PC-9 (cell line): ENCODE data around the gene DHRS7B. TPM values are rescaled to one million over a fixed set of nuclear protein-coding genes. Genes with fewer than 3 reads are reported as not detected.

Experiments used
- BruUV-seq: library from RNA; stranded (reverse); fragments of 400-500 nt; replicated peaks from 2 replicates; lab custom pipeline; 2021; lab: Mats Ljungman, UMichigan
- CTCF ChIA-PET: fragments of 300-600 bp; sonication (Branson Sonifier 250); formaldehyde crosslinking; loops from one replicate; lab custom pipeline; 2022; ENCODE audit warnings: antibody characterized with exemption; lab: Charles Lee
- POLR2A ChIA-PET: fragments of 300-600 bp; sonication (Branson Sonifier 250); formaldehyde crosslinking; loops from one replicate; lab custom pipeline; 2022; ENCODE audit warnings: antibody characterized with exemption; ENCODE audit not compliant: unreplicated experiment; lab: Charles Lee
- DNase-seq, 2 experiments: peaks; one replicate each; pipeline versions ENCODE4 v3.0.0 to v3.0.0-alpha.2; 2015 to 2022; ENCODE audit warnings: mixed read lengths in 1 of 2
- H2AFZ ChIP-seq: fragments of 200-600 bp; sonication (generic); 2 replicates; pipeline ENCODE4 v1.8.1; 2017; ENCODE audit warnings: antibody characterized with exemption
- H3F3A ChIP-seq: fragments of 200-600 bp; sonication (generic); 2 replicates; pipeline ENCODE4 v1.8.1; 2017; ENCODE audit warnings: antibody characterized with exemption, mild to moderate bottlenecking, low read depth; ENCODE audit not compliant: insufficient read depth
- H3K27ac ChIP-seq: fragments of 200-600 bp; sonication (generic); 2 replicates; pipeline ENCODE4 v1.6.1; 2016; ENCODE audit warnings: mixed run types
- H3K27me3 ChIP-seq: fragments of 200-600 bp; sonication (generic); 2 replicates; pipeline ENCODE4 v1.6.1; 2016; ENCODE audit warnings: low read depth, mixed run types; ENCODE audit not compliant: insufficient read depth
- H3K36me3 ChIP-seq: fragments of 200-600 bp; sonication (generic); 2 replicates; pipeline ENCODE4 v1.6.1; 2016; ENCODE audit warnings: low read depth, mixed run types
- H3K4me1 ChIP-seq: fragments of 200-600 bp; sonication (generic); replicated peaks from 2 replicates; pipeline ENCODE4 v1.6.1; 2016; ENCODE audit warnings: mixed run types; ENCODE audit not compliant: insufficient read depth
- H3K4me2 ChIP-seq: fragments of 200-600 bp; sonication (generic); 2 replicates; pipeline ENCODE4 v1.6.1; 2017; ENCODE audit warnings: mixed run types
- H3K4me3 ChIP-seq: fragments of 200-600 bp; sonication (generic); 2 replicates; pipeline ENCODE4 v1.6.1; 2016; ENCODE audit warnings: mixed run types
- H3K79me2 ChIP-seq: fragments of 200-600 bp; sonication (generic); 2 replicates; pipeline ENCODE4 v1.6.1; 2017; ENCODE audit warnings: low read depth, mixed run types
- H3K9me2 ChIP-seq: fragments of 200-600 bp; sonication (generic); 2 replicates; pipeline ENCODE4 v1.8.1; 2017; ENCODE audit warnings: mild to moderate bottlenecking; ENCODE audit not compliant: insufficient read depth
- H3K9me3 ChIP-seq: fragments of 200-600 bp; sonication (generic); 2 replicates; pipeline ENCODE4 v1.8.1; 2016; ENCODE audit warnings: low read depth; ENCODE audit not compliant: insufficient read depth
- H4K20me1 ChIP-seq: fragments of 200-600 bp; sonication (generic); 2 replicates; pipeline ENCODE4 v1.8.1; 2017; ENCODE audit not compliant: insufficient read depth
- EZH2 ChIP-seq: fragments of 200-600 bp; sonication (generic); IDR thresholded peaks from 2 replicates; pipeline ENCODE4 v1.8.0; 2017; ENCODE audit warnings: antibody characterized with exemption, low read depth
- intact Hi-C: fragments of 100-400 bp; cut with micrococcal nuclease; formaldehyde crosslinking; loops from one replicate; pipeline ENCODE4 v1.10.0; 2022; ENCODE audit not compliant: unreplicated experiment
- total RNA-seq: library from RNA; stranded (reverse); gene quantifications from 2 replicates; pipeline ENCODE4 v1.2.3, GENCODE V29; 2021
- TF ChIP-seq, protein P1 (sequence below): fragments of 200-600 bp; sonication (generic); conservative IDR thresholded peaks from 2 replicates; pipeline ENCODE4 v1.6.1; 2017; ENCODE audit warnings: mixed run types, antibody characterized with exemption, mild to moderate bottlenecking, moderate library complexity

DHRS7B gene
- total RNA-seq, 1 experiment from 2014 or later, result 27.9 TPM

- no peak overlapping the region for H2AFZ ChIP-seq
- no peaks in the 10 kb centered on the region for H3K36me3 ChIP-seq
- H3K27ac ChIP-seq, result no peak overlapping the region
- H3K4me1 ChIP-seq, result no peaks in the 10 kb centered on the region
- no peaks in the 10 kb centered on the region for H3K9me2 ChIP-seq
- ChIA-PET CTCF (no interaction called here), POLR2A (interaction anchor here (0.5 kb wide), 1 partner anchor 13 kb away, joined by 3 read pairs; no protein-coding TSS in a partner anchor)
- intact Hi-C loops, result no loop called here
- no TSS peak for BruUV-seq
- H4K20me1 ChIP-seq, result no peaks in the 10 kb centered on the region
- peaks cover 23% of the 10 kb centered on the region for H3K27me3 ChIP-seq
- H3K4me2 ChIP-seq, result no peak overlapping the region
- DNase-seq, result no peak
- H3K79me2 ChIP-seq, result no peaks in the 10 kb centered on the region
- H3K9me3 ChIP-seq, result no peaks in the 10 kb centered on the region
- TF ChIP-seq, protein P1, sequence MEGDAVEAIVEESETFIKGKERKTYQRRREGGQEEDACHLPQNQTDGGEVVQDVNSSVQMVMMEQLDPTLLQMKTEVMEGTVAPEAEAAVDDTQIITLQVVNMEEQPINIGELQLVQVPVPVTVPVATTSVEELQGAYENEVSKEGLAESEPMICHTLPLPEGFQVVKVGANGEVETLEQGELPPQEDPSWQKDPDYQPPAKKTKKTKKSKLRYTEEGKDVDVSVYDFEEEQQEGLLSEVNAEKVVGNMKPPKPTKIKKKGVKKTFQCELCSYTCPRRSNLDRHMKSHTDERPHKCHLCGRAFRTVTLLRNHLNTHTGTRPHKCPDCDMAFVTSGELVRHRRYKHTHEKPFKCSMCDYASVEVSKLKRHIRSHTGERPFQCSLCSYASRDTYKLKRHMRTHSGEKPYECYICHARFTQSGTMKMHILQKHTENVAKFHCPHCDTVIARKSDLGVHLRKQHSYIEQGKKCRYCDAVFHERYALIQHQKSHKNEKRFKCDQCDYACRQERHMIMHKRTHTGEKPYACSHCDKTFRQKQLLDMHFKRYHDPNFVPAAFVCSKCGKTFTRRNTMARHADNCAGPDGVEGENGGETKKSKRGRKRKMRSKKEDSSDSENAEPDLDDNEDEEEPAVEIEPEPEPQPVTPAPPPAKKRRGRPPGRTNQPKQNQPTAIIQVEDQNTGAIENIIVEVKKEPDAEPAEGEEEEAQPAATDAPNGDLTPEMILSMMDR, result no peak
- no peak for TF ChIP-seq EZH2
- no peaks in the 10 kb centered on the region for H3F3A ChIP-seq
- H3K4me3 ChIP-seq, result no peak overlapping the region
Measured at GRCh38 chr17:21085707-21086106, 41.1 kb upstream of the DHRS7B start.

GRCh38 chr17:21089145-21089544 is 37.6 kb upstream of the DHRS7B start:
- CTCF ChIA-PET, result no interaction called here
- no peak overlapping the region for H3K4me2 ChIP-seq
- TF ChIP-seq, protein P1, result no peak
- TF ChIP-seq EZH2, result no peak

DNA sequence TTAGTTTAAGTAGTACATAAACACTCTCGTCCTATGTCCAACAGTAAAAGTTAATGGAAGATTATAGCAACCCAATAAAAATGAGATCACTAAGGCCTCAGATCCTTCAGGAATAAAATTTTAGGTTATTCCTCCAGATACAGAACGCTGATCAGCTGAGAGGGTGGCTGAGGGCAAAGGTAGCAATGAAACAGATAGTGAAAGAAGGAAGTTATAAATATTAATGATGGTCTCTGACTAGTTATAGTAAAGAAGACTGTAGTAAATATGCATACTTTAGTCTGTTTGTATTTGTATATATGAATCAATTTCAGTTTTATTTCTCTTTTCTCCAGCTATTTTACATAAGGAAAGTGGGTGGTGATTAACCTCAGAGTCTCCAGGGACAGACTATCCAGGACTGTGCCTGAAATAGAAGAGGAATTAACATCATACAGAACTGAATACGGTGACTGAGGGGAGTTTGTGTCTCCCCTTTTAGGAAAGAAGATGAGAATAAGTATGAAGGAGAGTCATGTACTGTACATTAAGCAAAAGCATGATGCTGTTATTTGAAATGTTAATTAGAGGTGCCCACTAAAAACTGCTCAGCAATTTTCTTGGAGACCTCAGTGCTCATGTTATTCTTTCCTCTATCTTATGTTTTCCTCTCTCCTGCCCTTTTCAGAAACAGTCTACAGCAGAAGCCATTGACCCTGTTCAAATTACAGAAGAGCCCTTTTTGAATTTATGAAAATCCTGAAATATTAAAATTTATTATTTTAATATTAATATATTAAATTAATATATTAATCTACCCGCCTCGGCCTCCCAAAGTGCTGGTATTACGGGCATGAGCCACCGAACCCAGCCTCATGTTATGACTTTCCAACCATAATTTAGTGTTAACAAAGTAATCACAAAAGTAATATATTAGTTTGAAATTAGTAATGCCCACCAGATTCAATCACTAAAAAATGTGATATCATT is 36.5 kb upstream of the DHRS7B start:
- H3K9me2 ChIP-seq, result no peaks in the 10 kb centered on the region
- H3K4me2 ChIP-seq, result no peak overlapping the region
- no peak for TF ChIP-seq EZH2
- TF ChIP-seq, protein P1, result no peak
- no peak overlapping the region for H3K4me3 ChIP-seq
- ChIA-PET CTCF (no interaction called here), POLR2A (no interaction called here)
- no peak overlapping the region for H3K27ac ChIP-seq
- peaks cover 9% of the 10 kb centered on the region; the same call in 1 of the 2 replicates for H3K27me3 ChIP-seq
- no peaks in the 10 kb centered on the region for H3F3A ChIP-seq
- DNase-seq, result no peak
- no peak overlapping the region for H2AFZ ChIP-seq
- intact Hi-C loops, result loop anchor here (10.0 kb wide), 1 partner anchor 155 kb away; no protein-coding TSS in a partner anchor
- H3K9me3 ChIP-seq, result no peaks in the 10 kb centered on the region
- H3K4me1 ChIP-seq, result no peaks in the 10 kb centered on the region
- H3K79me2 ChIP-seq, result no peaks in the 10 kb centered on the region
- H3K36me3 ChIP-seq, result no peaks in the 10 kb centered on the region
- H4K20me1 ChIP-seq, result no peaks in the 10 kb centered on the region
- BruUV-seq, result no TSS peak

More at GRCh38 chr17:21089145-21089544, 37.6 kb upstream of the DHRS7B start:
- no peak overlapping the region for H2AFZ ChIP-seq
- H3K27me3 ChIP-seq, result peaks cover 17% of the 10 kb centered on the region; the same call in 1 of the 2 replicates
- POLR2A ChIA-PET, result no interaction called here
- H3K4me3 ChIP-seq, result no peak overlapping the region
- no peaks in the 10 kb centered on the region for H3F3A ChIP-seq
- intact Hi-C loops, result no loop called here
- no peaks in the 10 kb centered on the region for H3K36me3 ChIP-seq
- no TSS peak for BruUV-seq
- H4K20me1 ChIP-seq, result no peaks in the 10 kb centered on the region
- no peaks in the 10 kb centered on the region for H3K79me2 ChIP-seq
- H3K9me2 ChIP-seq, result no peaks in the 10 kb centered on the region
- H3K9me3 ChIP-seq, result no peaks in the 10 kb centered on the region
- H3K4me1 ChIP-seq, result no peaks in the 10 kb centered on the region
- no peak for DNase-seq
- no peak overlapping the region for H3K27ac ChIP-seq
